Bladder microvascular endothelial cell (primary cell): ENCODE results near the gene TMEM221. TPM values are rescaled to one million over a fixed set of nuclear protein-coding genes. Genes with fewer than 3 reads are reported as not detected.

Experiments
- total RNA-seq: library from RNA; depleted of rRNA; stranded (reverse); fragments of >200 nt; gene quantifications from 2 replicates; pipeline ENCODE4 v1.2.3, GENCODE V29; 2014

TMEM221 gene
- total RNA-seq, result not detected in 2 replicates

GRCh38 chr19:17448131-17448967, at the start of gene TMEM221:
TMEM221 (minus strand) TSS chr19:17448668; CDS start chr19:17448462, 206 bp downstream.

GRCh38 chr19:17470068-17470841, 21.8 kb upstream of the TMEM221 start, which contains the start of gene SLC27A1:
SLC27A1 (plus strand) TSS chr19:17470524; CDS start chr19:17470541, 17 bp downstream.

GRCh38 chr19:17460372-17461230, 12.1 kb upstream of the TMEM221 start, which contains the start of gene NXNL1:
NXNL1 (minus strand) TSS chr19:17460926; CDS start chr19:17460869, 57 bp downstream.

GRCh38 chr19:17419621-17420474, 28.6 kb downstream of the TMEM221 start, which contains the start of gene MVB12A:
MVB12A (plus strand) TSS chr19:17420047; CDS start chr19:17420136, 89 bp downstream.

GRCh38 chr19:17405250-17406045, 43.0 kb downstream of the TMEM221 start, which contains the start of gene BST2:
BST2 (minus strand) TSS chr19:17405630; CDS start chr19:17405575, 55 bp downstream.

GRCh38 chr19:17393914-17394313, 54.6 kb downstream of the TMEM221 start, which contains the start of gene CCDC194:
CCDC194 (minus strand) TSS chr19:17394196; CDS start chr19:17394158, 38 bp downstream.

Other genes with a start within 250 kb of the TMEM221 start
- 12.8 and 22.0 TPM in 2 replicates for gene USE1, start 233.3 kb downstream of the TMEM221 start, total RNA-seq
- gene OCEL1, start 222.4 kb downstream of the TMEM221 start, total RNA-seq, result 1.5 and 2.1 TPM in 2 replicates
- gene NR2F6, start 202.7 kb downstream of the TMEM221 start, total RNA-seq, result 29.3 and 39.3 TPM in 2 replicates
- gene USHBP1, start 183.9 kb downstream of the TMEM221 start, total RNA-seq, result 27.4 and 34.0 TPM in 2 replicates
- gene BABAM1, start 181.2 kb downstream of the TMEM221 start, total RNA-seq, result 91.3 and 113 TPM in 2 replicates
- gene ANKLE1, start 166.8 kb downstream of the TMEM221 start, total RNA-seq, result 0.49 and 0.76 TPM in 2 replicates
- gene ABHD8, start 145.2 kb downstream of the TMEM221 start, total RNA-seq, result 5.2 and 7.2 TPM in 2 replicates
- 16.3 and 24.4 TPM in 2 replicates for gene MRPL34, start 142.8 kb downstream of the TMEM221 start, total RNA-seq
- gene DDA1, start 139.1 kb downstream of the TMEM221 start, total RNA-seq, result 14.4 and 38.8 TPM in 2 replicates
- gene ANO8, start 113.8 kb downstream of the TMEM221 start, total RNA-seq, result 2.4 and 6.1 TPM in 2 replicates
- 10.4 and 32.6 TPM in 2 replicates for gene GTPBP3, start 111.1 kb downstream of the TMEM221 start, total RNA-seq
- 11.8 and 12.5 TPM in 2 replicates for gene PLVAP, start 71.3 kb downstream of the TMEM221 start, total RNA-seq
- gene CCDC194, start 54.5 kb downstream of the TMEM221 start, total RNA-seq, result not detected in 2 replicates
- 36.9 and 54.1 TPM in 2 replicates for gene BST2, start 43.0 kb downstream of the TMEM221 start, total RNA-seq
- gene MVB12A, start 28.6 kb downstream of the TMEM221 start, total RNA-seq, result 20.9 and 36.8 TPM in 2 replicates
- not detected in 2 replicates for gene NXNL1, start 12.3 kb upstream of the TMEM221 start, total RNA-seq
- gene SLC27A1, start 21.9 kb upstream of the TMEM221 start, total RNA-seq, result 10.0 and 30.6 TPM in 2 replicates
- 49.5 and 52.9 TPM in 2 replicates for gene PGLS, start 63.0 kb upstream of the TMEM221 start, total RNA-seq
- gene COLGALT1, start 107.0 kb upstream of the TMEM221 start, total RNA-seq, result 107 and 188 TPM in 2 replicates
- 0.16 and 0.57 TPM in 2 replicates for gene UNC13A, start 239.7 kb upstream of the TMEM221 start, total RNA-seq